ENCODE measurements around the gene MTNR1A.

- TF ChIP-seq CTCF (IDR thresholded peaks at IDR 0.05) (no peak), EZH2 (IDR thresholded peaks at IDR 0.05; ENCODE audit: borderline replicate concordance, insufficient read depth, low read depth, low read length, poor library complexity, severe bottlenecking) (no peak)
Measured at GRCh38 chr4:186502231-186502630, 53.1 kb downstream of the MTNR1A start.
